HG02885 (cell line): ENCODE measurements around the gene CLEC3B.

ENCODE experiments used
- ATAC-seq: cut with Tn5 transposase; IDR thresholded peaks from one replicate; pipeline ENCODE4 v1.9.1; 2021; ENCODE audit warnings: mild to moderate bottlenecking; ENCODE audit not compliant: unreplicated experiment, poor library complexity

CLEC3B gene

DNA sequence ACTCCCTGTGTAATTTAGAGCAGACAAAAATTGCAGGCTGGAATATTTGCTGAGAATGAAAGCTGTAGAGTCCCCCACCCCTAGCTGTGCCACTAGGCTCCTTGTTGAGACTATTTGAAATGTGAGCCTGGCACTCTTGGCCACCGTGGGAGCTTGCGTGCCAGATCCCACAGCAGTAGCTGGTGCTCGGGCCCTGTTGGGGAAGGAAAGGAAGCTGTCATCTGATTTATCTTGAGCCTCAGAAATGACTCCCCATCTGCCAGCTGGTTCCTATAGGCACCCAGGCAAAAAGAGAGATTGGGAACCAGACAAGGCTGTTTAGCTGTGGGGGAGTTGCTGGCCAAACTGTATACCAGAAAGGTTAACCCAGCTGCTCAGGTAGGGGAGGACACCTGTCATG is 23.4 kb upstream of the CLEC3B start:
- ATAC-seq = no peak

GRCh38 chr3:45003406-45003805 is 22.7 kb upstream of the CLEC3B start:
- no peak for ATAC-seq

DNA sequence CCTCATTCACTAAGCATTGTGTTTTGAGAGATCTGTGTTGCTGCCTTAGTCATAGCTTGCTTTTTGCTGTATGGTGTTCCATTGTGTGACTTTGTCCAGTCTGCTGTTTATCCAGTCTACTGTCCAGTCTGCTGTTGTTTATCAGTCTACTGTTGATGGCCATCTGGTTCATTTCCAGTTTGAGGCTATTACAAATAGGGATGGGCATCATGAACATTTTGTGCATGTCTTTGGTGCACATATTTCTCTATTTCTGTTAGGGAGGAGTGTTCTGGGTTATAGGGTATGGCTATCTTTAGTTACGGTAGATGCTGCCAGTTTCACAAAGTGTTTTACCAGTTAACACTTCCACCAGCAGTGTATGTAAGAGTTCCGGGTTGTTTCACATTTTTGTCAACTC is 22.2 kb upstream of the CLEC3B start:
- no peak for ATAC-seq

DNA sequence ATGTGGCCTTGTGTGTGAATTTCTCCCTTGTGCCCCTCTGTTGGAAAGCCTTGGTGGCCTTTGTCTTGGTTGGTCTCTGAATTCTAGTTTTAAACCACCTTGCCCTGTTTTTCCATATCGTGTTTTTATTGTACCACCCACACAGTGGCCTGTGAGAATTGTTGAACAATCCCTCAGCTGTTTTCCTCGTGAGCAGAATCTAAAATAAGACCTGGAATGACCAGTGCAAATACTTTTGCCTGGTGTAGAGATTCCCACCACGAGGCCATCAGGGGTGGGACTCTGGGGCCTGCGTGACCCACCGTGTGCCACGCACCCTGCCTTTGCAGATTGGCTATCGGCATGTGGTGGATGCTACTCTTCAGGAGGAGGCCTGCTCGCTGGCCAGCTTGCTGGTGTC is 19.0 kb upstream of the CLEC3B start:
- ATAC-seq = no peak

DNA sequence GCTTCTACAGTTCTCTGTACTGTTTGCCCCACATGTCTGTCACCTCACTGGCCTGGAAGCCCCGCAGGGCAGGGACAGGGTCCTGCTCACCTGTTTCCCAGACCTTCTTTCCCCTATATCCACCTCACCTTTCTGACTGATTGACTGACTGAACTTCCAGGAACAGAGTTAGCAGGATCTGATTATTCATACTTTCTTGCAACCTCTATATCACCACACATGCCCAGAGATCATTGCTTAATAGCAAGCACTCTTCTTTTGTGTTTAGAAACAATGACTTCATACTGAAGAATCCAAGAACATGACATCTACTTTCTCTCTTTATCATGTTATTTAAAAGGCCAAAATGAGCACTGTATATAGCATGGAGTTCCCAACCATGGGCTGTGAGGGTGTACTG is 18.0 kb upstream of the CLEC3B start:
- ATAC-seq = no peak

DNA sequence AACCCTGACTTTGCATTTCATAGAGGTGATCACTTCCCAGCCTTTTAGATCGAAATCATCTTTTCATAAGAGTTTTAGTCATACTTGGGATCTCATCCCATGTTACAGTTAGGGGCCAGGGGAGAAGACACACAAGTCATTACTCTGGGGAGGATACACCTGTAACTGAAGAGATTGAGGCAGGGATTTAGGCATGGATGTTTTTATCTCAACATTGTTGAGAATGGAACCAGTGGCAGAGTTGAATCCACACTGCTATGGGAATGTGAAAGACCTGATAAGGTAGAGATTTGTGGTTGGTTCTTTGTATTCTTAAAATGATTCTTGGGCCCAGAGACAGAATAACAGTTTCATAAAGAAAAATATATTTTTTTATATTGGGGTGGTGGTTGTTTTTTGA is 16.2 kb upstream of the CLEC3B start:
- no peak for ATAC-seq

DNA sequence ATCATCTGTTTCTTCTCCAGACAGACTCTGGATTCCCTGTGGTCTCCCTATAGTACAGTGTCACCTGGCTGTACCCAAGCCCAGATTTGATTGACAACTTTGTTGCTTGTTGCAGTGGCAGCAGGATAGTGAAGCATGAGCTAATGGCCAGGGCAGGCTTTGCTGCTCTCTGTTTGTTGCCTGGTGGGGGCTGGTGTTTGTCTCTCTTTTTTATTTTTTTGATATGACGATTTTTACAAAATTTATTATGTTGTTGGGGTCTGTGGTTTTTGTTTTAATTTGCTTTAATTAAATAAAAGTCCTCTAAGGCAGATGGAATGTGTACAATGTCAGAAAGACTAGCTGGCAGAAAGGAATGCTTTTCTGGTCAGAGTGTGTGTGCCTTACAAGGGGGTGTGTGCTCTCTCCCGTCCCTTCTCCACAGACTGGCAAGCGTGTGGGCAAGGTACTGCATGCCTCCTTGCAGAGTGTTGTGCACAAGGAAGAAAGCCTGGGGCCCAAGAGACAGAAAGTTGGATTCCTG is 15.2 kb upstream of the CLEC3B start:
- ATAC-seq = no peak

DNA sequence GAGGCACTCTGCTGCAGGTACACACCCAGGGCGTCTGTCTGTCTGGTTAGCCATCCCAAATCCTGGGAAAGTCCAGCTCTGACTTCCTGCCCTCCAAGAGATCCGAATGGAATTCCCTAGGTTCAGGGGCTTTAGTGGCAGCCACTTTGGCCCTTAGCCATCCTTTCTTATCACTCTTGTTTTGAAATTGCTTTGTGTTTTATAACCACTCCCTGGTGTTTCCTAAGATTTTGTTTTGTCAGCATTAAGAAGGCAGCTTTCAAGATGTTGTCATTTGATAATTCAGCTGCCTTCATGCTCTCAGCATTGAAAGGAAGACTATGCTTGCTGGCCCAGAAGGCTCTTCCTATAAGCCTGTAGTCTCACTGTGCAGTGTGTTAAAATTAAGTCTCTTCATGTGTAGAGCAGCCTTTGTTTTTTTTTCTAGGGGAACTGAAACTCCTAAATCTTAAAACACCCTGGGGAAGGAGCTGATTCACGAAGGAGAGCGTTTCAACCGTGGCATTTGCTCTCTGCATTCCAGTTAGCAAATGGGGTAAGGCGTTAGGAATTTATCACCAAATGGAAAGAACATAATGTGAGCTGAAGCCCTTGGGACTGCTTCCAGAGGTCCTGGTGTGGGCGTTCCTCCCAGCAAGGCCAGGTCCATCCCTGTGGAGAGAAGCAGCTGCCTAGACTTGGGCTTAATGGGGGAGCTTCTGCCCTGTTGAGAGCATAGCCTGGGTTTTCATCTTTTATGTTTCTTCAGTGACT is 14.2 kb upstream of the CLEC3B start:
- no peak for ATAC-seq

DNA sequence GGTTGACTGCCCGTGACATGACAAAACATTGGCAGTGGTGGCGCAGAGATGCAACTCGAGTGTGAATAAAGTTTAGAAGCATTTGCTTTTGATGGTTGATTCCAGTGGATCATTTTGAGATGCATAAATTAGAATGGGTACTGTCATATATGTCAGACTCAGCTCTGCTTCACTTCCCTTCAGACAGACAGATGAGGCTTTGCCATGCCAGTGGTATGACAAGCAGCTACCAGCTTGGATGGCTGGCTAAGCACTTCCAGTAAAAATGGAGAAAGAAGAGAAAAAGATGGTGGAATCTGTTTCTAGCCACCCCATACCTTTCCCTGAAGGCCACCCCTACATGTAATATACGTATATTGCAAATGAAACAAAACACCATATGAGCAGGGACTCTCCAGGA is 13.5 kb upstream of the CLEC3B start:
- ATAC-seq = no peak

DNA sequence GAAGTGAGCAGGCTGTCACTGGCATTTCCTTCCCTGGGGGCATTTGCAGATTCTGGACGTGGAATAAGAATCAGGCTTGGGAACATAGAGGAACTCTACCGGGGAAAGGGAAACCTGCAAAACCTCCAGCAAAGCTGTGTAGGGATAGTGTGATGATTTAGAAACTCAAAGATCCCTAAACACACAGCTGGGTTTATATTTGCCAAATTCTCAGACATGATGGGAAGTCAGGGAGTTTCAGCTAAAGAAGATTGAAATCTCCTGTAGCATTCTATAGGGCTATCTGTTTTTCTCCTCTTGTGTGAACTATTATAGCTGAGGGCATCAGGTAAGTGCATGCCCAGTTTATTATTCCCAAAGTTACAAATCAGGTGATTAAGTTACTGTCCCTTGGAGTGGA is 9.2 kb upstream of the CLEC3B start:
- ATAC-seq = no peak

GRCh38 chr3:45017821-45018220 is 8.3 kb upstream of the CLEC3B start:
- ATAC-seq = no peak

DNA sequence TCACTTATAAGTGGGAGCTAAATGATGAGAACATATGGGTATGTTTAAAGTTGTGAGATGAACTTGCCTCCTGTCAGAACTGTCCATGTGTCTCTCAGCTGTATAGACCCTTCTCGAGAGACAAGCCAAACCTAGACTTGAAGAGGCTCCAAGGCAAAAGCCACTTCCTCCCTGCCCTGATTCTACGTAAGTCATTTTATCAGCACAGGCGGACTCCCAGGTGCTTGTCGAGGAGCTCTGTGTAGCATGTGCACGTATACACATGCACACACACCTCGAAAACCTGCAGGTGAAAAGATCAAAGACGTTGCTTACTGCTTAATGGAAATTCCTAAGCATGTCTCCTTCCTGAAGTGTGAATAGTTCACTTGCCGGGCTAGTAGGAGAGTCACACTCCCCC is 5.6 kb upstream of the CLEC3B start:
- ATAC-seq = no peak

DNA sequence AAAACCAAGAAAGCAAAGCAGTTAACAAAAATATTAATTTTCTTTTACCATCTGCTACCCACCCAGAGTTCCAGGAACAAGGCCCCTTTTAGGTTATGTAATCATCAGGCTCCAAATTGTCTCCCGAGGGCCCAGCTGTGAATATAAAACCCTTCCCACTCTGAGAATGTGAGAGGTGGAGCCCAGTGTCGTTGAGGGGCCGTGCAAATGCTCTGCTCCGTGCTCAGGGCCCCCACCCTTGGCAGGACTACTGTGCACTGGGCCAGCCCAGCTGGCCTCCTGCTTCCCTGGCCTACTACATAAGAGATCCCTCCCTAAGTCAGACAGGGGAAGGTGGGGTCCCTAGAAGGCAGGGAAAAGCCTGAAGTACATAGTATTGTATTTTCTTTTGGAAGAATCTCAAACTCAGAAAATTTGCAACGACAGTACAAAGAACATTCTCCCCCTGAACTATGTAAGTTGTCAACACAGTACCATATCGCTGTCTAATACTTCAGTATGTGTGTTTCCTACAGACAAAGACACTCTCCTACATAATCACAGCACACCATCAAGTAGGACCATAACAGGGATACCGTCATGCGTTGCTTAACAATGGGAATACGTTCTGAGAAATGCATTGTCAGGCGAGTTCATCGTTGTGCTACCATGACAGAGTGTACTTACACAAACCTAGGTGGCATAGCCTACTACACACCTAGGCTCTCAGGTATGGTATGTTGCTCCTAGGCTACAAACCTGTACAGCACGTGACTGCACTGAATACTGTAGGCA is 4.4 kb upstream of the CLEC3B start:
- ATAC-seq = no peak

DNA sequence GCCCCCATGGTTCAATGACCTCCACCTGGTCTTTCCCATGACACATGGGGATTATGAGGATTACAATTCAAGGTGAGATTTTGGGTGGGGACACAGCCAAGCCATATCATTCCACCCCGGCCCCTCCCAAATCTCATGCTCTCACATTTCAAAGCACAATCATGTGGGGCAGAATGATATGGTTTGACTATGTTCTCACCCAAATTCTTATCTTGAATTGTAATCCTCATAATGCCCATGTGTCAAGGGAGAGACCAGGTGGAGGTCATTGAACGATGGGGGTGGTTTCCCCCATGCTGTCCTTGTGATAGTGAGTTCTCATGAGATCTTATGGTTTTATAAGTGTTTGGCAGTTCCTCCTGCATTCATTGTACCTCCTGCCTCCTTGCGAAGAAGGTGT is 2.4 kb upstream of the CLEC3B start:
- no peak for ATAC-seq

DNA sequence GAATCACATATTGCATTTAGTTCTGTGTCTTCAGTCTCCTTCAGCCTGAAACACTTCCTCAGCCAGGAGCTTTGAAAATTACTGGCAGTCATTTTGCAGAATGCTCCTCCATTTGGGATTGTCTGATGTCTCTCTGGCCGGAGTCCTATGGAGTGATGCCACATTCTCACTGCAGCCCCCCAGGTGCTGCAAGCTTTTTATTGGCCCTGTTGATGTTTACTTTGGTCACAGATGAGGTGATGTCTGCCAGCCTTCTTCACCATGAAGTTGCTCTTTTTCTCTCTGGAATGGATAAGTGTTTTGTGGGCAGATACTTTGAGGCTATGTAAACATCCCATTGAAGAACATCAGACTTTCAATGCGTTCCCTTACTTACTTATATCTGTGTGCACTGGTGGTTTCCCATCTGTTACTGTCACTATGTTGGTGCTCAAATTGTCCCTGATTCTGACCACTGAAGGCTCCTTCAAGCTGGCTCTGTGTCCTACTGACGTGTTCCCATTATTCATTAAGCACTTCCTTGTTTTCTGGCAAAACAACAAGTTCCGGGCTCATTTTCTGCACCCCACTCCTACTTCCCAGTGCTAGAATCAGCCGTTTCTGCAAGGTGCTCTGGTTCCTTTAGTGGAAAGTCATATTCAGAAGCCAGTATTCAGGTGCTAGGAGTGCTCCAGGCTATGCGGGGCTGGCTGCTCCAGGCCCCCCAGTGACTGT is 1.4 kb upstream of the CLEC3B start:
- ATAC-seq = no peak

- ATAC-seq = no peak
These were observed 854 bp downstream of the CLEC3B start for GRCh38 chr3:45026957-45027356.

DNA sequence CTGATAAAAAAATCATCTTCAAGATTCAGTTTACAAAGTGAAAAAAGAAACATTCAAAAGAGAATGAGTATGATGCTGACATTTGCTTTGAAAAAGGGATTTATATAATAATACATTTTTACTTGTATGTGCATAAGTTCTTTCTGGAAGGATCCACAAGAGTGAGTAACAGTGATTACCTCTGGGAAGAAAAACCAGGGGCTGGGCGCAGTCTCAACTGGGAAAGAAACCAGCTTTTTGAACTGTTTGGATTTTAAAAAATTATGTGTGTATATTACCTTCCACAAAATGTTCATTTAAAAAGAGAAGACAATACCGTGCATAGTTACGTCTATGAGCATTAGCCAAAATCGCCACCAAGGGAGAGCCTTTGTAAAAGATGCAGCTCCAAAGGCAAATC is 1.3 kb downstream of the CLEC3B start:
- no peak for ATAC-seq

- ATAC-seq = no peak
These were observed 3.1 kb downstream of the CLEC3B start for GRCh38 chr3:45029216-45029615.

DNA sequence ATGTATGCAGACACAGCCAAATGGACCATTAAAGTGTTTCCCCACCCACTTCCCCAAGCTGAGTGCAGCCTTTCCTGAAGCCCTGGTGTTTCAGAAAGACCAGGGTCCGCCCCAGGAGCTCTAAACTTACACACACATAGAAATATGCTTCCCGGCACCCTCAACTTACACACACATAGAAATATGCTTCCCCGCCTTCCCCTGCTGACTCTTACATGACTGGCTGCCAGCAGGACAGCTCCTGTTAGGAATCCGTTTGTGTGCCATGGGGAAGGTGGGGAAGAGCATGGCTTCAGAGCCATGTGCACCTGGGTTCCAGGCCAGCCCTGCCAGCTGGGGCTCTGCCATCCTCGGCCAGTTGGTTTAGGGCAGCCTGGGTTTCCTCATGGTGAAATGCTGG is 3.6 kb downstream of the CLEC3B start:
- ATAC-seq = no peak

DNA sequence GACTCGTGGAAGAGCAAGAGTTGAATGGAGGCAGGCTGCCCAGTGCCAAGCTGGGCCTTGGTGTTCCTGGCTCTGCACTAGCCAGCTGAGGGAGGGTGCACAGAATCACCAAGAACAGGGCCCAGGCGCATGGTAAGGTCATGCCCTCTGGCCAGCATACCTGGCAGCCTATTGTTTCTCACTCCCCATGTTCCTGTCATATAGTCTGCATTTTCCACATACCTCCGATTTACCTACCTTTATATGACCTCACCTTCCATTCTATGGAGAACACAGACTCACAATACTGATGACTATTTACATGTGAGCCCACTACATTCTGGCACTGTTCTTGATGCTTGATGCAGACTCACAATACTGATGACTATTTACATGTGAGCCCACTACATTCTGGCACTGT is 5.4 kb downstream of the CLEC3B start:
- no peak for ATAC-seq

DNA sequence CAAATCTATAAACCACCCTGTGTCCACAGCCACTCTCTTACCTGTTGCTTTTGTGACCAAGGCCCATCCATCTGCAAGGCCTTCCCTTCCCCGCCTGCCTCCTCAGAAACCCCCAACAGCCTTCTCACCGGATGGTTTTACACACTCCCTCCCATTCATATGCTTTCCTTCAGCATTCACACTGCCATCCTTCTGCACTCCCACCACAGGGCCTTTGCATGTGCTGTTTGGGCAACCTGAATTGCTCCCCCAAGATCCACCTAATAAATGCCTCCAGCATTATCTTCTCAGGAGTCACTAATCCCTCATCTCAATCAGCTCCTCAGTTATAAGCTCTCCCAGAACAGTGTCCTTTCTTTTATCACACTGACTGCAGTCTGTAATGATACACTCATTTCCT is 6.0 kb downstream of the CLEC3B start:
- no peak for ATAC-seq
